Vagina (tissue), 2 donors: ENCODE data around the gene P4HA1.

Experiments used
- POLR2AphosphoS5 ChIP-seq, 2 donors: sonication (generic); formaldehyde crosslinking; IDR thresholded peaks; one replicate each; pipeline ENCODE4 v1.9.0; 2017; ENCODE audit warnings: antibody characterized with exemption in 2 of 2, mild to moderate bottlenecking in 2 of 2, low read depth in 1 of 2; ENCODE audit not compliant: insufficient read depth in 1 of 2
- TF ChIP-seq, protein P1 (sequence below), 3 experiments: fragments of 450-650 bp in 2 of 3; fragments of 200-600 bp in 1 of 3; sonication (generic) in 1 of 3; IDR thresholded peaks; one replicate each; pipeline ENCODE4 v1.5.1; 2017 to 2019; ENCODE audit warnings: antibody characterized with exemption in 3 of 3, mild to moderate bottlenecking in 2 of 3, moderate library complexity in 2 of 3

DNA sequence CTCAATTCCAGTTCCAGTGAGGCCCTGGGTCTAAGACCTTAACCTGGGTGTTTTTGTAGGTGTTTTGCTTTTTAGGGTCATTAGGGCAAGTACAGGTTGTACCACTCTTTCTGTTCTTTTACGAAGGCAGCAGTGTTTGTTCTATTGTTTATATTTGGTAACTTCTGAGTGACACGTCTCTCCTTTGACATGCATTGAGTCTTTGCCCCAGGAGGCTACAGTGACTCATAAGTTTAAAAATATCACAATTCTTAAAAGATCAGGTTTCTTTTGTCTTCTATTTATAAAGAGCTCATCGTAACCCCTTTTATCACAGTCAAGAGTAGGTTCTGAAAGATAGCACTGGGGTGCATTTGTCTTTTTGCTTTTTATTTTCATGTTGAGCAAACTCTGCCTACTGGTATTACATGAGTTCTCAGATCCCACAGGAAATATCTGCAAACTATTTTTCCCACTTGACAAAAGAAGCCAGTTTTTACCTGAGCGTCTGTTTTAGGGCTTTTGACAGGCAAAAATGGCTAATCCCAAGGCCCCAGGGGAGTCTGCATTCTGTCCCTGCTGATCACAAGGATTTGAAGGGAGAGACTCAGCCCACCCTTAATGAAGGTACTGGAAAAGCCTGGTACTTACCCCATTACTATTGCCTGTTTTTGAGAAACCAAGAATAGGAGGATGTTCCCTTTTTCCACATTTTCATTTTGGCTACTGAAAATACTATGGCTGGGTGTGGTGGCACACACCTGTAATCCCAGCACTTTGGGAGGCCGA lies 21.5 kb upstream of the P4HA1 start:
- TF ChIP-seq, protein P1, sequence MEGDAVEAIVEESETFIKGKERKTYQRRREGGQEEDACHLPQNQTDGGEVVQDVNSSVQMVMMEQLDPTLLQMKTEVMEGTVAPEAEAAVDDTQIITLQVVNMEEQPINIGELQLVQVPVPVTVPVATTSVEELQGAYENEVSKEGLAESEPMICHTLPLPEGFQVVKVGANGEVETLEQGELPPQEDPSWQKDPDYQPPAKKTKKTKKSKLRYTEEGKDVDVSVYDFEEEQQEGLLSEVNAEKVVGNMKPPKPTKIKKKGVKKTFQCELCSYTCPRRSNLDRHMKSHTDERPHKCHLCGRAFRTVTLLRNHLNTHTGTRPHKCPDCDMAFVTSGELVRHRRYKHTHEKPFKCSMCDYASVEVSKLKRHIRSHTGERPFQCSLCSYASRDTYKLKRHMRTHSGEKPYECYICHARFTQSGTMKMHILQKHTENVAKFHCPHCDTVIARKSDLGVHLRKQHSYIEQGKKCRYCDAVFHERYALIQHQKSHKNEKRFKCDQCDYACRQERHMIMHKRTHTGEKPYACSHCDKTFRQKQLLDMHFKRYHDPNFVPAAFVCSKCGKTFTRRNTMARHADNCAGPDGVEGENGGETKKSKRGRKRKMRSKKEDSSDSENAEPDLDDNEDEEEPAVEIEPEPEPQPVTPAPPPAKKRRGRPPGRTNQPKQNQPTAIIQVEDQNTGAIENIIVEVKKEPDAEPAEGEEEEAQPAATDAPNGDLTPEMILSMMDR (IDR thresholded peaks at IDR 0.05): no peak
- TF ChIP-seq POLR2AphosphoS5 (IDR thresholded peaks at IDR 0.05; ENCODE audit: insufficient read depth in 1 of 2, low read depth in 1 of 2): no peak
